Mammary epithelial cell (primary cell): ENCODE data around the gene PRKCA.

Experiments used
- EZH2 ChIP-seq: IDR thresholded peaks from 2 replicates; pipeline ENCODE4 v1.6.1; 2012; ENCODE audit warnings: low read length, inconsistent platforms, borderline replicate concordance
- TF ChIP-seq, protein P1 (sequence below), 2 donors: IDR thresholded peaks in 1 of 2; conservative IDR thresholded peaks in 1 of 2; 2 replicates each; pipeline ENCODE4 v1.5.1; 2011 to 2012; ENCODE audit warnings: inconsistent platforms in 2 of 2, low read length in 2 of 2, mild to moderate bottlenecking in 2 of 2, control low read depth in 1 of 2, low read depth in 1 of 2; ENCODE audit not compliant: insufficient read depth in 1 of 2; ENCODE audit errors: extremely low read depth in 1 of 2

DNA sequence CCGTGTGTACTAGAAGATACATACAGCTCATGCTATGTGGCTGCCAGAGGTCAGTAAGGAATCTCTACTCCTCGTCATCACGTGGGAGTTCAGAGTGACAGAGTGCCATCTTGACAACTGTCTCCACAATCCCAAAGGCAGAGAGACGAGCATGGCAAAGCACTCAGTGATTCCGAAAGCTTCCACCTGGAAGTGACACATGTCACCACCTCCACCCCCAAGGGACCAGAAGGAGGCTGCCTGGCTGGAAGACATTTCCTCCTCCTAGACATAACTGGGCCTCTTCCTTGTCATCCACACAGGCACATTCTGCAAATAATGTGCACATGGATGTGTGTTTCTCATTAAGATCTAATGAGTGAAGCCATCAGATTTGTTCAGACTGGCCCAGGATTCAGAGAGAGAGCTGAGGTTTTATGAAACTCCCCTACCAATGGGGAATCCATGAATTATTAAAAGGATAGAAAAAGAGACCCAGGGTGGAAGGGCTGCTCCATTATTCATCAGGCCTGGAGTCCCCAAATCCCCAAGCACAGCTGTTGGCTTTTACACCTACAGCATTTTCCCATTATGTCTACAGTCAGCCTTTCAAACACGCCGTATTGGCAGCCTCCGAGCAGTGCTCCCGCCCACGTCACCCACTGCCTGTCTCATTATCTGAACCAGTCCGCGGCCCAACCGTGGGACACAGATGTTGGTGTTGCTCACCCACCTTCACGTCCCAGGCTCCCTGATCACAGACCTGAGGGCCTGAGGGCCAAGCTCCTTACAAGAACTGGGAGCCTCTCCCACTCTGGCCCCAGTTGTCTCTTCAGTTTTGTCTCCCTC, 529.2 kb downstream of the PRKCA start:
- TF ChIP-seq, protein P1, sequence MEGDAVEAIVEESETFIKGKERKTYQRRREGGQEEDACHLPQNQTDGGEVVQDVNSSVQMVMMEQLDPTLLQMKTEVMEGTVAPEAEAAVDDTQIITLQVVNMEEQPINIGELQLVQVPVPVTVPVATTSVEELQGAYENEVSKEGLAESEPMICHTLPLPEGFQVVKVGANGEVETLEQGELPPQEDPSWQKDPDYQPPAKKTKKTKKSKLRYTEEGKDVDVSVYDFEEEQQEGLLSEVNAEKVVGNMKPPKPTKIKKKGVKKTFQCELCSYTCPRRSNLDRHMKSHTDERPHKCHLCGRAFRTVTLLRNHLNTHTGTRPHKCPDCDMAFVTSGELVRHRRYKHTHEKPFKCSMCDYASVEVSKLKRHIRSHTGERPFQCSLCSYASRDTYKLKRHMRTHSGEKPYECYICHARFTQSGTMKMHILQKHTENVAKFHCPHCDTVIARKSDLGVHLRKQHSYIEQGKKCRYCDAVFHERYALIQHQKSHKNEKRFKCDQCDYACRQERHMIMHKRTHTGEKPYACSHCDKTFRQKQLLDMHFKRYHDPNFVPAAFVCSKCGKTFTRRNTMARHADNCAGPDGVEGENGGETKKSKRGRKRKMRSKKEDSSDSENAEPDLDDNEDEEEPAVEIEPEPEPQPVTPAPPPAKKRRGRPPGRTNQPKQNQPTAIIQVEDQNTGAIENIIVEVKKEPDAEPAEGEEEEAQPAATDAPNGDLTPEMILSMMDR (conservative IDR thresholded peaks at IDR 0.05 in 1 of 2, IDR thresholded peaks at IDR 0.05 in 1 of 2; ENCODE audit: extremely low read depth in 1 of 2, insufficient read depth in 1 of 2, low read depth in 1 of 2, low read length in 2 of 2), result no peak
- no peak for TF ChIP-seq EZH2
